ENCODE results near the gene SCAF4. TPM values are rescaled to one million over a fixed set of nuclear protein-coding genes. Genes with fewer than 3 reads are reported as not detected.

SCAF4 gene
- total and polyA plus RNA-seq, 9 of the 15 experiments (the other 6 are each of a cell fraction or from before 2014, with no cell fraction given) = 2.3 to 55.7 (median 17.2) TPM

DNA sequence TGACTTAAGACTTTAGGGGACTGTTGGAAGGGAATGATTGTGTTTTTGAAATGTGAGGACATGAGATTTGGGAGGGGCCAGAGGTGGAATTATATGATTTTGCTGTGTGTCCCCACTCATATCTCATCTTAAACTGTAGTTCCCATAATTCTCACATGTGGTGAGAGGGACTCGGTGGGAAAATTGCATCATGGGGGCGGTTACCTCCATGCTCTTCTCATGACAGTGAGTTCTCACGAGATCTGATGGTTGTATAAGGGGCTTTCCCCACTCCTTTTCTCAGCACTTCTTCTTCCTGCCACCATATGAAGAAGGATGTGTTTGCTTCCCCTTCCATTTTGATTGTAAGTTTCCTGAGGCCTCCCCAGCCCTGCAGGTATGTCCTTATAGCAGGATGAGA lies 35.0 kb upstream of the SCAF4 start:
- Histone ChIP-seq H3K4me2 (ENCODE audit: insufficient read depth, low read length) (no peak overlapping the region), H3K36me3 (ENCODE audit: control insufficient read depth, insufficient read depth, low read length) (no peaks in the 10 kb centered on the region), H3K27me3 (ENCODE audit: control insufficient read depth in 2 of 2, insufficient read depth in 2 of 2, low read length in 2 of 2) (peaks cover 0 to under 1% of the 10 kb centered on the region in 2 experiments; a peak in 3 of 5 replicates), H2AFZ (ENCODE audit: low read depth, low read length) (peak overlapping the region; percentile 22; the same call in 1 of the 2 replicates), H3K9me1 (ENCODE audit: control insufficient read depth, insufficient read depth, low read length) (no peaks in the 10 kb centered on the region), H3K9ac (ENCODE audit: insufficient read depth in 1 of 2, low read depth in 2 of 2, low read length in 2 of 2) (no peak overlapping the region), H3K9me3 (replicated peaks; ENCODE audit: control insufficient read depth, insufficient read depth, low read depth, low read length) (0 out of 2 replicates have a peak, but pooled peaks cover under 1% of the 10 kb centered on the region), H3K4me3 (no peak overlapping the region), H3K27ac (ENCODE audit: extremely low read depth, low read depth, low read length) (no peak overlapping the region), H3K79me2 (ENCODE audit: control insufficient read depth, insufficient read depth, low read length) (no peaks in the 10 kb centered on the region), H4K20me1 (replicated peaks; ENCODE audit: control insufficient read depth, insufficient read depth, low read length) (no peaks in the 10 kb centered on the region), H3K4me1 (replicated peaks in 1 of 2; ENCODE audit: control insufficient read depth in 2 of 2, insufficient read depth in 2 of 2, low read length in 2 of 2) (no peaks in the 10 kb centered on the region)
- ChIA-PET CTCF (ENCODE audit: low intra/inter-chr PET ratio) (no interaction called here), POLR2A (interaction anchor here (1.0 kb wide), 1 partner anchor 15 kb away, joined by 3 read pairs; no protein-coding TSS in a partner anchor)
- in situ Hi-C loops (cut with MboI) (no loop called here), intact Hi-C loops (cut with micrococcal nuclease) (no loop called here)
- no peak for FAIRE-seq
- no peak for DNase-seq (ENCODE audit: extremely low read depth in 1 of 4, low spot score in 3 of 4)
- peak; percentile 70 for ATAC-seq
- WGBS (ENCODE audit: insufficient coverage, low coverage, missing lambda C conversion rate) = 3% methylated on average over 3 of the region's 3 CpGs
- BruUV-seq (replicated peaks) = no TSS peak
- TF ChIP-seq ZNF511 (CRISPR knock-in tag; IDR thresholded peaks at IDR 0.05) = peak; percentile 33; the same call in 1 of the 2 replicates
- TF ChIP-seq EWSR1 (IDR thresholded peaks at IDR 0.05; ENCODE audit: borderline replicate concordance, low read depth, partially characterized antibody) = no peak
- TF ChIP-seq PHF20 (IDR thresholded peaks at IDR 0.05; ENCODE audit: partially characterized antibody) = no peak
- TF ChIP-seq L3MBTL2 (IDR thresholded peaks at IDR 0.05) = 0 out of 2 replicates have a peak, but pooled peaks have one; percentile 9
- peak; percentile 43; the same call in 1 of the 2 replicates for TF ChIP-seq CEBPG (CRISPR knock-in tag; IDR thresholded peaks at IDR 0.05)
- TF ChIP-seq CEBPG (tag; conservative IDR thresholded peaks at IDR 0.05 in 1 of 2, IDR thresholded peaks at IDR 0.05 in 1 of 2) = 0 out of 4 replicates have a peak, but pooled peaks of 1 of the 2 experiments have one; percentile 21
- TF ChIP-seq ZNF324 (CRISPR knock-in tag; IDR thresholded peaks at IDR 0.05) = no peak
- TF ChIP-seq SETDB1 (IDR thresholded peaks at IDR 0.05; ENCODE audit: low read length) = no peak
- no peak for TF ChIP-seq ZNF384 (IDR thresholded peaks at IDR 0.05; ENCODE audit: low read depth, low read length)
- TF ChIP-seq ATF7 (IDR thresholded peaks at IDR 0.05) = 0 out of 2 replicates have a peak, but pooled peaks have one; percentile 13
- TF ChIP-seq TEAD2 (tag; IDR thresholded peaks at IDR 0.05) = no peak
- TF ChIP-seq ATF3 (IDR thresholded peaks at IDR 0.05) = peak; percentile 73
- TF ChIP-seq ATF3 (CRISPR knock-in tag; conservative IDR thresholded peaks at IDR 0.05) = no peak
- TF ChIP-seq MYNN (IDR thresholded peaks at IDR 0.05) = no peak
- TF ChIP-seq MYNN (CRISPR knock-in tag; IDR thresholded peaks at IDR 0.05) = no peak
- TF ChIP-seq MYC (IDR thresholded peaks at IDR 0.05; ENCODE audit: low read depth, low read length) = 0 out of 2 replicates have a peak, but pooled peaks have one; percentile 11
- no peak for TF ChIP-seq MYC (CRISPR knock-in tag; IDR thresholded peaks at IDR 0.05; ENCODE audit: borderline replicate concordance, low read depth)
- TF ChIP-seq, protein P1, sequence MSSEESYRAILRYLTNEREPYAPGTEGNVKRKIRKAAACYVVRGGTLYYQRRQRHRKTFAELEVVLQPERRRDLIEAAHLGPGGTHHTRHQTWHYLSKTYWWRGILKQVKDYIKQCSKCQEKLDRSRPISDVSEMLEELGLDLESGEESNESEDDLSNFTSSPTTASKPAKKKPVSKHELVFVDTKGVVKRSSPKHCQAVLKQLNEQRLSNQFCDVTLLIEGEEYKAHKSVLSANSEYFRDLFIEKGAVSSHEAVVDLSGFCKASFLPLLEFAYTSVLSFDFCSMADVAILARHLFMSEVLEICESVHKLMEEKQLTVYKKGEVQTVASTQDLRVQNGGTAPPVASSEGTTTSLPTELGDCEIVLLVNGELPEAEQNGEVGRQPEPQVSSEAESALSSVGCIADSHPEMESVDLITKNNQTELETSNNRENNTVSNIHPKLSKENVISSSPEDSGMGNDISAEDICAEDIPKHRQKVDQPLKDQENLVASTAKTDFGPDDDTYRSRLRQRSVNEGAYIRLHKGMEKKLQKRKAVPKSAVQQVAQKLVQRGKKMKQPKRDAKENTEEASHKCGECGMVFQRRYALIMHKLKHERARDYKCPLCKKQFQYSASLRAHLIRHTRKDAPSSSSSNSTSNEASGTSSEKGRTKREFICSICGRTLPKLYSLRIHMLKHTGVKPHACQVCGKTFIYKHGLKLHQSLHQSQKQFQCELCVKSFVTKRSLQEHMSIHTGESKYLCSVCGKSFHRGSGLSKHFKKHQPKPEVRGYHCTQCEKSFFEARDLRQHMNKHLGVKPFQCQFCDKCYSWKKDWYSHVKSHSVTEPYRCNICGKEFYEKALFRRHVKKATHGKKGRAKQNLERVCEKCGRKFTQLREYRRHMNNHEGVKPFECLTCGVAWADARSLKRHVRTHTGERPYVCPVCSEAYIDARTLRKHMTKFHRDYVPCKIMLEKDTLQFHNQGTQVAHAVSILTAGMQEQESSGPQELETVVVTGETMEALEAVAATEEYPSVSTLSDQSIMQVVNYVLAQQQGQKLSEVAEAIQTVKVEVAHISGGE (CRISPR knock-in tag; IDR thresholded peaks at IDR 0.05) = no peak
- TF ChIP-seq ZNF224 (CRISPR knock-in tag; IDR thresholded peaks at IDR 0.05) = no peak
- 0 out of 2 replicates have a peak, but pooled peaks have one; percentile 26 for TF ChIP-seq EP400 (IDR thresholded peaks at IDR 0.05)

Measured in K562 (cell line).